Neural crest cell (in vitro differentiated cells): Measurements from ENCODE around the gene TMC1. TPM values are rescaled to one million over a fixed set of nuclear protein-coding genes. Genes with fewer than 3 reads are reported as not detected.

ENCODE experiments used
- DNase-seq: peaks from one replicate; pipeline ENCODE4 v3.0.0; 2021; ENCODE audit warnings: low read depth, mixed read lengths, low spot score
- H3K27ac Mint-ChIP-seq: one replicate; pipeline ENCODE4 v1.8.0; 2021; ENCODE audit warnings: mild to moderate bottlenecking, mixed read lengths; ENCODE audit not compliant: unreplicated experiment
- H3K27me3 Mint-ChIP-seq: 2 replicates; pipeline ENCODE4 v1.8.0; 2021; ENCODE audit warnings: low read depth, mild to moderate bottlenecking, mixed read lengths
- H3K36me3 Mint-ChIP-seq: 2 replicates; pipeline ENCODE4 v1.8.0; 2021; ENCODE audit warnings: low read depth, mild to moderate bottlenecking, mixed read lengths
- H3K4me1 Mint-ChIP-seq: 2 replicates; pipeline ENCODE4 v1.8.0; 2021; ENCODE audit warnings: mixed read lengths
- H3K4me3 Mint-ChIP-seq: one replicate; pipeline ENCODE4 v1.8.0; 2021; ENCODE audit warnings: mild to moderate bottlenecking, mixed read lengths
- H3K9me3 Mint-ChIP-seq: 2 replicates; pipeline ENCODE4 v1.8.0; 2021; ENCODE audit warnings: mixed read lengths
- CTCF ChIP-seq: fragments of 200-600 bp; sonication (generic); conservative IDR thresholded peaks from 2 replicates; pipeline ENCODE4 v1.5.0; 2021; ENCODE audit warnings: antibody characterized with exemption, mild to moderate bottlenecking
- total RNA-seq: library from RNA; stranded (reverse); gene quantifications from 2 replicates; pipeline ENCODE4 v1.2.1, GENCODE V29; 2021

TMC1 gene
- total RNA-seq, 1 donor from 2014 or later, result 0.33 TPM

GRCh38 chr9:72665421-72665820, 144.0 kb downstream of the TMC1 start:
- Mint-ChIP-seq H3K4me1 (peaks cover 22% of the 10 kb centered on the region), H3K27me3 (no peaks in the 10 kb centered on the region), H3K36me3 (no peaks in the 10 kb centered on the region), H3K9me3 (peaks cover 3% of the 10 kb centered on the region), H3K27ac (no peak overlapping the region), H3K4me3 (no peak overlapping the region)
- DNase-seq, result no peak
- TF ChIP-seq CTCF, result no peak

- H3K4me1 Mint-ChIP-seq, result peaks cover 22% of the 10 kb centered on the region
- no peak for DNase-seq
- no peak overlapping the region for H3K4me3 Mint-ChIP-seq
- H3K27me3 Mint-ChIP-seq, result no peaks in the 10 kb centered on the region
- H3K36me3 Mint-ChIP-seq, result peaks cover 4% of the 10 kb centered on the region
- H3K9me3 Mint-ChIP-seq, result peaks cover 8% of the 10 kb centered on the region
- no peak overlapping the region for H3K27ac Mint-ChIP-seq
- TF ChIP-seq CTCF, result no peak
Measured at GRCh38 chr9:72667181-72667580, 145.8 kb downstream of the TMC1 start.

GRCh38 chr9:72674961-72675360, 153.6 kb downstream of the TMC1 start:
- no peak for DNase-seq
- Mint-ChIP-seq H3K9me3 (peaks cover 5% of the 10 kb centered on the region), H3K27me3 (no peaks in the 10 kb centered on the region), H3K27ac (no peak overlapping the region), H3K36me3 (peaks cover 4% of the 10 kb centered on the region), H3K4me1 (peaks cover 2% of the 10 kb centered on the region), H3K4me3 (no peak overlapping the region)
- no peak for TF ChIP-seq CTCF

GRCh38 chr9:72675586-72675985, 154.2 kb downstream of the TMC1 start:
- H3K4me1 Mint-ChIP-seq, result peaks cover 5% of the 10 kb centered on the region
- no peak overlapping the region for H3K27ac Mint-ChIP-seq
- peaks cover 4% of the 10 kb centered on the region for H3K36me3 Mint-ChIP-seq
- no peak for DNase-seq
- H3K4me3 Mint-ChIP-seq, result no peak overlapping the region
- peaks cover 5% of the 10 kb centered on the region for H3K9me3 Mint-ChIP-seq
- no peaks in the 10 kb centered on the region for H3K27me3 Mint-ChIP-seq
- TF ChIP-seq CTCF, result no peak

- DNase-seq, result no peak
- Mint-ChIP-seq H3K9me3 (peaks cover 3% of the 10 kb centered on the region), H3K4me3 (no peak overlapping the region), H3K27me3 (no peaks in the 10 kb centered on the region), H3K36me3 (no peaks in the 10 kb centered on the region), H3K4me1 (peaks cover 20% of the 10 kb centered on the region), H3K27ac (peak overlapping the region; percentile 98)
- TF ChIP-seq CTCF, result no peak
Measured at GRCh38 chr9:72680593-72681282, 159.3 kb downstream of the TMC1 start.
